Body of pancreas (tissue), 4 donors: ENCODE data around the gene CDK8. TPM values are rescaled to one million over a fixed set of nuclear protein-coding genes. Genes with fewer than 3 reads are reported as not detected.
A peak's percentile ranks its signal among the peaks of the same experiment; 100 is the strongest.

Source experiments
- ATAC-seq: fragments of 150-250 bp; one replicate; pipeline ENCODE4 v1.9.1; 2016
- DNase-seq, 4 donors: peaks; one replicate each; pipeline ENCODE4 v3.0.0-alpha.2; 2019
- H3K27ac ChIP-seq, 4 donors: fragments of 200-600 bp; sonication (generic); 1 replicate in 3 of 4; 2 replicates in 1 of 4; pipeline versions ENCODE4 v1.5.1 to v1.6.1; 2016 to 2019; ENCODE audit warnings: mild to moderate bottlenecking in 1 of 4, mixed read lengths in 1 of 4, moderate library complexity in 1 of 4
- H3K27me3 ChIP-seq, 2 donors: fragments of 200-600 bp; sonication (generic); one replicate each; pipeline ENCODE4 v1.6.0; 2016; ENCODE audit warnings: mild to moderate bottlenecking in 1 of 2
- H3K36me3 ChIP-seq, 2 donors: fragments of 200-600 bp; sonication (generic); replicated peaks in 1 of 2; 2 replicates each; pipeline ENCODE4 v1.5.1; 2016; ENCODE audit warnings: low read depth in 2 of 2; ENCODE audit not compliant: insufficient read depth in 1 of 2
- H3K4me1 ChIP-seq: fragments of 200-600 bp; sonication (generic); one replicate; pipeline ENCODE4 v1.6.0; 2016
- H3K4me3 ChIP-seq, 2 donors: fragments of 200-600 bp; sonication (generic); 1 replicate in 1 of 2; 2 replicates in 1 of 2; pipeline ENCODE4 v1.5.1; 2016 to 2019
- H3K9me3 ChIP-seq, 3 donors: fragments of 200-600 bp; sonication (generic); 1 replicate in 2 of 3; 2 replicates in 1 of 3; pipeline ENCODE4 v1.5.1; 2016
- CTCF ChIP-seq, 7 experiments: fragments of 450-650 bp in 4 of 7; fragments of 200-600 bp in 3 of 7; sonication (generic) in 3 of 7; IDR thresholded peaks; one replicate each; pipeline ENCODE4 v1.5.1; 2016 to 2019; ENCODE audit warnings: antibody characterized with exemption in 7 of 7
- POLR2A ChIP-seq, 3 donors: fragments of 450-650 bp; IDR thresholded peaks; one replicate each; pipeline ENCODE4 v1.6.1; 2016; ENCODE audit warnings: antibody characterized with exemption in 3 of 3, mild to moderate bottlenecking in 2 of 3
- WGBS, 2 donors: methylation state at CpG; one replicate each; pipeline ENCODE4 v1.1.5; 2017; 5-methylcytosine and 5-hydroxymethylcytosine counted together
- intact Hi-C: fragments of 100-400 bp; cut with DNase I; formaldehyde crosslinking; loops from one replicate; pipeline ENCODE4 v1.15.1; 2023
- total RNA-seq, 2 donors: library from RNA; depleted of rRNA; stranded (reverse); fragments of >200 nt; gene quantifications; one replicate each; pipeline ENCODE4 v1.1.0, GENCODE V29; 2016

The CDK8 gene
- total RNA-seq, 2 donors from 2014 or later = 12.7 to 13.8 TPM

GRCh38 chr13:26254583-26255111 lies 718 bp downstream of the CDK8 start:
- peak overlapping the region; percentile 57 to 69 for H3K4me3 ChIP-seq
- peak overlapping the region; percentile 88 to 94 (median 91) for H3K27ac ChIP-seq
- intact Hi-C loops = no loop called here

GRCh38 chr13:26255115-26255514 lies 1.2 kb downstream of the CDK8 start:
- WGBS, 2 donors = 0 to 1% methylated on average over 7 of the region's 7 CpGs
- H3K36me3 ChIP-seq = no peaks in the 10 kb centered on the region
- peak overlapping the region; percentile 57 to 69 for H3K4me3 ChIP-seq
- H3K4me1 ChIP-seq = peaks cover 30% of the 10 kb centered on the region
- no peak for TF ChIP-seq POLR2A (IDR thresholded peaks at IDR 0.05)
- TF ChIP-seq CTCF (IDR thresholded peaks at IDR 0.05) = no peak
- H3K27me3 ChIP-seq = no peaks in the 10 kb centered on the region
- intact Hi-C loops = no loop called here
- ATAC-seq = no peak
- no peak for DNase-seq
- peak overlapping the region in 3 of 4 donors; percentile 88 to 94 (median 89) for H3K27ac ChIP-seq
- H3K9me3 ChIP-seq = no peaks in the 10 kb centered on the region

More at GRCh38 chr13:26254583-26255111, 718 bp downstream of the CDK8 start:
- DNase-seq (peak; percentile 61 to 77 (median 66)), ATAC-seq (peak; percentile 65)
- Histone ChIP-seq H3K4me1 (peaks cover 30% of the 10 kb centered on the region), H3K27me3 (no peaks in the 10 kb centered on the region), H3K36me3 (no peaks in the 10 kb centered on the region), H3K9me3 (no peaks in the 10 kb centered on the region)
- 0 to 1% methylated on average over 25 to 32 of the region's 35 CpGs for WGBS, 2 donors
- no peak for TF ChIP-seq POLR2A (IDR thresholded peaks at IDR 0.05)
- peak in 1 of 7 experiments; percentile 8 for TF ChIP-seq CTCF (IDR thresholded peaks at IDR 0.05)

- WGBS, 2 donors = 22 to 23% methylated on average over 10 of the region's 10 CpGs
- ATAC-seq = no peak
- no peaks in the 10 kb centered on the region for H3K9me3 ChIP-seq
- H3K4me1 ChIP-seq = peaks cover 30% of the 10 kb centered on the region
- H3K27me3 ChIP-seq = no peaks in the 10 kb centered on the region
- no peaks in the 10 kb centered on the region for H3K36me3 ChIP-seq
- intact Hi-C loops = no loop called here
- peak overlapping the region in 1 of 2 donors; percentile 69 for H3K4me3 ChIP-seq
- no peak for TF ChIP-seq POLR2A (IDR thresholded peaks at IDR 0.05)
- peak in 5 of 7 experiments; percentile 11 to 32 (median 30) for TF ChIP-seq CTCF (IDR thresholded peaks at IDR 0.05)
- no peak for DNase-seq
- H3K27ac ChIP-seq = peak overlapping the region in 2 of 4 donors; percentile 88 to 89
Observed at GRCh38 chr13:26255691-26256277, 1.9 kb downstream of the CDK8 start.

GRCh38 chr13:26257049-26257448 lies 3.1 kb downstream of the CDK8 start:
- intact Hi-C loops = no loop called here
- no peak overlapping the region for H3K4me3 ChIP-seq
- DNase-seq (no peak), ATAC-seq (no peak)
- no peak overlapping the region for H3K27ac ChIP-seq
- no peaks in the 10 kb centered on the region for H3K27me3 ChIP-seq
- H3K4me1 ChIP-seq = peaks cover 38% of the 10 kb centered on the region
- TF ChIP-seq CTCF (IDR thresholded peaks at IDR 0.05) (no peak), POLR2A (IDR thresholded peaks at IDR 0.05) (no peak)
- WGBS, 2 donors = 33 to 38% methylated on average over 2 of the region's 2 CpGs
- H3K36me3 ChIP-seq = no peaks in the 10 kb centered on the region
- no peaks in the 10 kb centered on the region for H3K9me3 ChIP-seq

GRCh38 chr13:26259634-26260033 lies 5.7 kb downstream of the CDK8 start:
- Histone ChIP-seq H3K9me3 (no peaks in the 10 kb centered on the region), H3K4me1 (peaks cover 40% of the 10 kb centered on the region), H3K36me3 (no peaks in the 10 kb centered on the region), H3K27ac (no peak overlapping the region), H3K27me3 (no peaks in the 10 kb centered on the region), H3K4me3 (no peak overlapping the region)
- TF ChIP-seq POLR2A (IDR thresholded peaks at IDR 0.05) (no peak), CTCF (IDR thresholded peaks at IDR 0.05) (no peak)
- 77 to 78% methylated on average over 3 of the region's 3 CpGs for WGBS, 2 donors
- ATAC-seq (no peak), DNase-seq (no peak)
- intact Hi-C loops = no loop called here
